GM21515 (cell line): ENCODE measurements around the gene DNAH3.
"Not testable (repeated sequence)": the region's sequence is repeated elsewhere in the genome, so short reads cannot be mapped to it uniquely, and the experiment has no call there.

ENCODE experiments used
- ATAC-seq: cut with Tn5 transposase; IDR thresholded peaks from one replicate; pipeline ENCODE4 v1.9.1; 2021; ENCODE audit not compliant: unreplicated experiment

The DNAH3 gene

DNA sequence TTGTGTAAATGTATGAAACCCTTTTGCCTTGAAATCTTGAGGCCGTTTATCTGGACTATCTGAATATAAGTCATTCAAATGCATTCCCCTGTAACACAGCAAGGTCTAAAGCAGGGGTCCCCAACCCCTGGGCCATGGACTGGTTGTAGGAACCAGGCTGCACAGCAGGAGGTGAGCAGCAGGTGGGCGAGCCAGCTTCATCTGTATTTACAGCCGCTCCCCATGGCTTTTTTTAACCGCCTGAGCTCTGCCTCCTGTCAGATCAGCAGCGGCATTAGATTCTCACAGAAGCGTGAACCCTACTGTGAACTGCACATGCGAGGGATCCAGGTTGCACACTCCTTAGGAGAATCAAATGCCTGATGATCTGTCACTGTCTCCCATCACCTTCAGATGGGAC lies 24.1 kb downstream of the DNAH3 start:
- ATAC-seq: no peak

DNA sequence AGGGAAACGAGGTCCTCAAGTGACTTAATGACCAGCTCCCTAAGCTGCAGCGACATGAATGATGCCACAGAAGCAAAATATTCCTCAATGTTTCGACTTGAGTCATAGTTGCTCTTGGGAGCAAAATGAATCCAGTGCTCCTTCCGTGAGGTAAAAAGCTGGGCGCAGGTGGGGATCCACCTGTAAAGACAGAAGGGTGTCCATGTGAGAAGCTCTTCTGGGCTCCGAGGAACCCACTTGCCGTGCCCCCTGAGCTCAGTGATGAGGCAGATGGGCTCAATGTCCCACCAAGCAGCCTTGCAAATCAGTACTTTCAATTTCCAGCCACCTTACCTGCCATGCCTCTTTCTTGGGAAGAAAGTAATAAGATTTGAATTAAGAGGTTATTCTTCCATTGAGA lies 25.5 kb downstream of the DNAH3 start:
- ATAC-seq: no peak

DNA sequence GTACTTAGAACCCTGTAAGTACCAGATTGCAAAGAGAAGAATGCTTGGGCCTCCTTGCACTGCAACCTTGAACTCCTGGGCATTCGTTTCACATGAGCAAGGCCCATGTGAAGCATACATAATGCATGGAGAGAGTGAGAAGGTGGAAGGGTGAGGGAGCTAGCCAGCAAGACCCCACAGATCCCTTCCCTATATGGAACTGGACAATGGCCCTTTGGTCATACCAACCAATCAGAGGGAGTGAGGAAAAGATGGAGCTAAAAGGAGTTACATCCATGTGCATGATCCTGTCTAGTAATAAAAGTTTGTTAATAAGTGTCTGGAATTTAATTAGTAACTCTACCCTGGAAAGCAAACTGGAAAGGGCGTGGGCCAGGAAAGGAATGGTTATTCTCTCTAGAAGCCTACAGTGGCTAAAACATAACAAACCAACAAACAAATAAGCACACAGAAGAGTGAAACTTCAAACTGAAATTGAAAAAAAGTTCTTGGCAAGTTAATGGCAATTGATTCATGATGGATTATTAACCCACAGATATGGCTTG lies 29.6 kb downstream of the DNAH3 start:
- no peak for ATAC-seq

DNA sequence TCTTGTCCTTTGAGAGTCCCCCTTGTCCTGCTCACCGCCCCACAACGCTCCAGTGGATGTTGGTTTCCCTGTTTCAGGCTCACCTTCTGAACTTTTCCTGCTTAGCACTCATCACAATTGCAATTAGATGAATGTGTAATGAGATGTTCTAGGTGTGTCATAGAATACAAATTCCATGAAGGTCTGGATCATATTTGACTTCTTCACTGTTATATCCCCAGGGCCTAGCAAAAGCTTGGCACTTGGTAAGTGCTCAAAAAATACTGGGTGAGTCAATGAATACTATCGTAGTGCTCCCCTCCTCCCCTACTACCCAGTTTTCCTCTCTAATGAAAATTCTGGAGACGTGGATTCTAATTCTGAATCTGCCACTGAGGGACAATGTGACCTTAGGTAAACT lies 33.1 kb downstream of the DNAH3 start:
- no peak for ATAC-seq

DNA sequence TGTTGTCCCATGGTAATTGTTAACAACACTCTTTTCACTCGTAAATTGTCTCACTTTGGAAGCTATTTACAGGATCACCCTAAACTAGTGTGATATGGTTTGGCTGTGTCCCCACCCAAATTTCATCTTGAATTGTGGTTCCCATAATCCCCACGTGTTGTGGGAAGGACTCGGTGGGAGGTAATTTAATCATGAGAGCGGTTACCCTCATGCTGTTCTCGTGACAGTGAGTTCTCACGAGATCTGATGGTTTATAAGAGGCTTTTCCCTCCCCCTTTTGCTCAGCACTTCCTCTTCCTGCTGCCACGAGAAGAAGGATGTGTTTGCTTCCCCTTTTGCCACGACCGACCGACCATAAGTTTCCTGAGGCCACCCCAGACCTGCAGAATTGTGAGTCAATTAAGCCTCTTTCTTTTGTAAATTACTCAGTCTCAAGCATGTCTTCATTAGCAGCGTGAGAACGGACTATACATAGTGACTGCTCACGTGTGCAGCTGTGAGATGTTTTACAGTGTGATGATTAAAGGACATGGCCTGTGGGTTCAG lies 34.4 kb downstream of the DNAH3 start:
- ATAC-seq: no peak

DNA sequence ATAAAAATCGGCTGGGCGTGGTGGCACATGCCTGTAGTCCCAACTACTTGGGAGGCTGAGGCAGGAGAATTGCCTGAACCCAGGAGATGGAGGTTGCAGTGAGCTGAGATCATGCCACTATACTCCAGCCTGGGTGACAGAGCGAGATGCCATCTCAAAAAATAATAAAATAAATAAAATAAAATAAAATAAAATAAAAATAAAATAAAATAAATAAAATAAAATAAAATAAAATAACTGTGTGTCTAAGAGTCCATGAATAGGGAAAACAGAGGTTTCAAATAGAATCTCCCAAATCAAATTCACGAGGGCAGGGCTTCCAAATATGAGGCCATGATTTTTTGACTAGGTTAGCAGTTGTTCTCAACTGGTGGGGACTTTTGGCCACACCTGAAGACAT lies 35.1 kb downstream of the DNAH3 start:
- not testable (repeated sequence) for ATAC-seq

DNA sequence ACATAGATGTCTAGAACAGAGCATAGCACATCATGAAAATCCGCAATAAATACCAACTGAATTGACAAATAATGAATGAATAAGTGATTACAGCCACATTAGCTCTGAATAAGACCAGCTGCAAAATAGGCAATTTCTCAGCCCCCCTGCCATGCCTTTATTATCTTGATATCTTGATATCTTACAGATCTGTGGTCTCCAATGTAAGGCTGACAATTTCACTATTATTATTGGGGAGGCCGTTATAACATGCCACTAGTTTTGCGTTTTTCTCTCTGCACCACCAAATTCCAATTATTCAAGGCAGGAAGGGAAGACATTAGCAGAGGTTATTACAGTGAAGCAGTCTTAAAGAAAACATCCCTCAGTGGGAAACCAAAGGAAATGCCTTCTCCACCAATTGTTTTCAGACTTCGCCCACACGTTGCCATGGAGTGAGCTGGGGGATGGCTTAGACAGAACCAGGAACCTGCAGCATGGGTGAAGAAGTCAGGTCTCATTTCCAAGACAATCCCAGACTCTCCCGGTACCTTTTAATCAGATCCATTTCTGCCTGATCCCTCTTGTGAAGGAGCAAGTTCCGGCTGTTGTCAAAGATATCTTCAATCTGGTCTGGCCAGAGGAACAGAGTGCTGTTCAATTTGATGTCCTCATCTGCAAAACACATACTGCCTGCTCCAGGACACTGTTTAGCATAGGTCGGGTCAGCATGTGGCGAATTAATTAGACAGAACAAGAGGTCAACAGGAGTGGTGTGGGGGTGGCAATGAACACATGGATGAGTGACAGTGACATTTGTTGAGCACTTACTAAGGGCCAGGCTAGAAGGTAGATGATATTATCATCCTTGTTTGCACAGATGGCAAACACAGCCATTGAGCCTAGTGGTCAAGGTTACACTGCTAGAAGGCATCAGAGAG lies 46.4 kb downstream of the DNAH3 start:
- no peak for ATAC-seq

DNA sequence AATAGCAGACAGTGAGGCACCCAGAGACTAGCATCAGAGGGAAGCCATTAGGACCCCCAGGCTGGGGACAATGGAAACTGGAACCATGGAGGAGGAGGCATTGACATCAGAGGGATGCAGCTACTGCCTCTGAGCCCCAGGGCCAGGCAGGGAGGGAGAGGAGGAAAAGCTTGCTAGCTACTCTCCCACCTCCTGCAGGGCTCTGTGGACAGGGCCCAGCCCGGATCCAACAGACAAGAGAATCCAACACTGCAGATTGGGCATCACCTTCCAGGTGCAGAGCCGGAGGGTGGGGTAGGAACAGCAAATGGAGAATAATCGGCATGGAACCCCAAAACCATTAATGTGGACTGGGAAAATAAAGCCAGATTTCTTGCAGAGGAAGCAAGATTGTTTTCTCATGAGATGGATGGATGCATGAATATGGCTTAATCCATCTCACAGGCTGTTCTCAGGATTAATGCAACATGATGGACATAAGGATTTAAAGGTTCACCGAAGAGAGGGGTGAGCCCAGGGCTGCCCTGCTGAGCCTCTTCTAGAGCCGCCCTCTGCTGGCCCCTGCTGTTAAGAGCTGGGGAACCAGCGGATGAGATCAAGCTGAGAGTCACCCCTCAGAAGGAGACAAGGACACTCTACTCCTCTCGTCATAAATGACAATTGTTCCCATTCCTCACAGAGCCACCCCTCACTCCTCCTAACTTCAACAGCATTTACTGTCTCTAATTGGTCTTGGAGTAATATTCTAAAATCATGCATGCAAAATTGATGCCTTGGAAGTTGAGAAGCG lies 48.8 kb downstream of the DNAH3 start:
- ATAC-seq: no peak

DNA sequence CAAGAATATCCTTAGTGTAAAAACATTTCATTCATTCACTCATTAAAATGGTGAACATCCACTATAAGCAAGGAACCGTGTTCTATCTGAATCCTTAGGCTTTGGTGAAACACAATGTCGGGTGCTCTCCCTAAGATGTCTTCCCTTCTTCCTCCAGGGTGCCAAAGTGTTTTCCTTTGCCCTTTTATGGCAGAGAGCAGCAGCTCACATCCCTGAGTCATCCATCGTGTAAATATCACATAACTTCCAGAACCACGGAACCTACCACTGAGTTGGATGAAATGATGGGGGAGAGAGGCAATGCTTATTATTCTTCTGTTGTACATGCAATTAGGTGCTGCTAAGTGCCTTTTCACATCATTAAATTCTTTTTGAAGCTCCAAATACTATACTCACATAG lies 50.2 kb downstream of the DNAH3 start:
- ATAC-seq: no peak

DNA sequence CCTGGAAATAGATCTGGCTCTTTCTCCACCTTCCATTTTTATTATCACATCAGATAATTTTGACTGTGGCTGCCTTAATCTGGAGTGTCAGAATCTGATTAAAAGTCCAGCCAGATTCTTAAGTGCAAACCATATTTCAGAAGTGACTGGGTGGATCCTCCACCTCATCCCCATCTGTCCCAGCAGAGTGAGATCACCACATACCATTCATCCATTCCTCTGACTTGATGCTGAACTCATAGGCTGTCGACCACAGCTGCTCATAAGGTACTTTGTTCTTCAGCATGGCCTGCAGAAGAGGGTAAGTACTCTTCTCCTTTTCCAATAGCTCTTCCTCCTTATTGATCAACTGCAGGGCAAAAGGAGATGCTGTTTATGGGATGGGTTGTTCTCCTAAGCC lies 53.5 kb downstream of the DNAH3 start:
- ATAC-seq: no peak

DNA sequence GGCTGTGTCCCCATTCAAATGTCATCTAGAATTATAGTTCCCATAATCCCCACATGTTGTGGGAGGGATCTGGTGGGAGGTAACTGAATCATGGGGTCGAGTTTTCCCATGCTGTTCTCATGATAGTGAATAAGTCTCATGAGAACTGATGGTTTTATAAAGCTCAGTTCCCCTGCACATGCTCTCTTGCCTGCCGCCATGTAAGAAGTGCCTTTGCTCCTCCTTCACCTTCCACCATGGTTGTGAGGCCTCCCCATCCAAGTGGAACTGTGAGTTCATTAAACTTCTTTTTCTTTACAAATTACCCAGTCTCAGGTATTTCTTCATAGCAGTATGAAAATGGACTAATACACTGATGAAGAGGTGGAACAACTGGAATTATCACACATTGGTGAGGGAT lies 55.9 kb downstream of the DNAH3 start:
- ATAC-seq: not testable (repeated sequence)

DNA sequence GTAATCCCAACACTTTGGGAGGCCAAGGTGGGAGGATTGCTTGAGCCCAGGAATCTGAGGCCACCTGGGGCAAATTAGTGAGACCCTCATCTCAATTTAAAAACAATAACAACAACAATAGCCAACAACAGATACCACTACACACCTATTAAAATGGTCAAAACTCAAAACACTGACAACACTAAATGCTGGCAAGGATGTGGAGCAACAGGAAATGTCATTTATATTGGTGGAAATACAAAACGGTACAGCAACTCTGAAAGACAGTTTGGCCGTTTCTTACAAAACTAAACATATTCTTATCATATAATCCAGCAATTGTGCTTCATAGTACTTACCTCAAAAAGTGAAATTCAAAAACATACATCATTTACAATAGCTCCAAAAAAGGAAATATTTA lies 57.7 kb downstream of the DNAH3 start:
- no peak for ATAC-seq

DNA sequence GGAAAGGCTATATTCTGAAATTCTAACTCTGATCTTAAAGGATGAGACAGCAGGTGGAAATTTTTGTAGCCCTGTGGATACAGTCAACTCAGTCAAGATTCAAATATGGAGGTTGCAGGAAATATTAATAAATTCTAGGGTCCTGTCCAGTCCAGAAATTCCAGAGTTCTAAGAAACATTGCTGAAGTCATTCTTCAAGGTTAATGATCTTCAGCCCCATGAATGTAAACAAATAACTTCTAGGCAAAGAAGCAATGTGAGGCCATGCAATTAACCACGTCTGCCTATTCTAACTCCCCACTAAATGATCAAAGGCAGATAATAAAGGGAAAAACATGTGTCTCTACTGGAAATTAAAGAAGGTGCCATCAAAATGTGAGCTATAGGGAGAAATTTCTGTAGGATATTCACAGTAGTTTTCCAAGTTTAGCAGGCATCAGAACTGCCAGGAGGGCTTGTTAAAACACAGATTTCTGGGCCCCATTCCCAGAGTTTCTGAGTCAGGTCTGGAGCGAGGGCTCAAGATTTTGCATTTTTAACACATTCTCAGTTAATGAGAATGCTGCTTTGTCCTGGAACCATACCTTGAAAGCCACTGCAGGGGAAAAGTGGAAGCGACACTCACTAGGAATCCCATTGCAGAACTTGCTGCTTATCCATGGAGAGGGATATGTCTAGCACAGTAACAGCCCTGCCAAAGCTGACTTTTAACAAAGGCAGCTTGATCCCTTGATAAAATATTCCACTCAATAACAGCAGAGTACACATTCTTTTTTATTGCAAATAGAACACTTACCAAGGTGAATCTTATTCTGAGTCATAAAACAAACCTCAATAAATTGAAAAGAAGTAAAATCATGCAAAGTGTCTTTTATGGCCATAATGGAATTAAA lies 61.8 kb downstream of the DNAH3 start:
- ATAC-seq: no peak

DNA sequence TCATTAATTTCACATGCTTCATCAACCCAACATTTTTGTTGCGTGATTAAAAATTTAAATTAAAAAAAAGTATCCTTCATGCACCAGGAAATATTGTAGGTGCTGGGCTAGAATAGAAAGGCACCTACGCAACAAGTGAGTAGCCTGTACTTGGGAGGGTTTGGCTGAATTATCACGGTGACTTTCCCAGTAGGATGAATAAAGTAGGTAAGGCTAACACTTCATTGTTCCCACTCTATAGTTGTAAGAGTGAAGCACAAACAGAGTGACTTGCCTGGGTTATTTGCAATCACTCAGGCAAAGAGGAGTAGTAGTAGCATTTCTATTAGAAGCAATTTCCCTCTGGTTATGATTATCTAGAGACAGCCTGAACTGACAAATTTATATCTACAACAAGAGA lies 62.5 kb downstream of the DNAH3 start:
- ATAC-seq: no peak

DNA sequence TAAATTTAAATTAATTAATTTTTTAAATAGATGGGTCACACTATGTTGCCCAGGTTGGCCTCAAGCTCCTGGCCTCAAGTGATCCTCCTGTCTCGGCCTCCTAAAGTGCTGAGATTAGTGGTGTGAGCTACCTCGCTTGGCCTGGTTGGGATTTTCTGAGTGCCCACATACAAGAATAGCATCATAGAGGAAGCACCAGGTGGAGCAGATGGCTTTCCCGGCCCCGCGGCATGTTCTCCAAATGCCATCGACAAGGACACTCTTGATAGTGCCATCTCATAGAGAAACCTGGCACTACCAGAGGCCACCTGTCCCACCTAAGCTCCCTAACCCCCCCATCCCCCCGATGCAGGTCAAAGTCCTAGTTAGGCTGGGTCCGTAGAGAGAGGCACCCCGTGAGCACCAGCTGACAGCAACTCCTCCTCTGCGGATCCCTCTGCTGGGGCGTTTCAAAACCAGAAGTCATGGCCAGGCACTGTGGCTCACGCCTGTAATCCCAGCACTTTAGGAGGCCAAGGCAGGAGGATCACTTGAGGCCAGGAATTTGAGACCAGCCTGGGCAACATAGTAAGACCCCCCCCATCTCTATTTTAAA lies 65.9 kb downstream of the DNAH3 start:
- ATAC-seq: no peak

DNA sequence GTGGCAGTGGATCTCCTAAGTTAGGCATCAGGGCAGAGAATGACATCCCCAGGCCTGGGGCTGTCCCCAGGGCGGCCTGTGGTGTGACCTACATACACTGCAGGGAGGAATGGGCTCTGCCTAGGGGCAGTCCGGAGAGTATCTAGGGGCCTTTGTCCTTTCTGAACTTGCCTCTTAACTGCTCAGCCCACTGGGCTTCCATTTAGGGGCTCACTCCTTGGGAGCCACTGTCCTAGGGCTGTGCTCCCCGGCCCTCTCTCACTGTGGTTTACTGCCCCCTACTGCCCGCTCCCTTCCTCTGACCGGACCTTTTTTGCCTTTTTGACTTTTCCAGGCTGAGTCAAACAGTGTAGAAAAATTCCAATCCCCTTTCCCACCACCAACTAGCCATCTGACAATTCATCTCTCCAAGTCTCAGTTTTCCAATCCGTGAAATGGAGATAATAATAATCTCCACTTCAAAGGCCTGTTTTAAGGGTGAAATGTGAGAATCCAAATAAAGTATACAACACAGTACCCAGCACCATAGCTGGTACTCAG lies 66.8 kb downstream of the DNAH3 start:
- ATAC-seq: no peak

DNA sequence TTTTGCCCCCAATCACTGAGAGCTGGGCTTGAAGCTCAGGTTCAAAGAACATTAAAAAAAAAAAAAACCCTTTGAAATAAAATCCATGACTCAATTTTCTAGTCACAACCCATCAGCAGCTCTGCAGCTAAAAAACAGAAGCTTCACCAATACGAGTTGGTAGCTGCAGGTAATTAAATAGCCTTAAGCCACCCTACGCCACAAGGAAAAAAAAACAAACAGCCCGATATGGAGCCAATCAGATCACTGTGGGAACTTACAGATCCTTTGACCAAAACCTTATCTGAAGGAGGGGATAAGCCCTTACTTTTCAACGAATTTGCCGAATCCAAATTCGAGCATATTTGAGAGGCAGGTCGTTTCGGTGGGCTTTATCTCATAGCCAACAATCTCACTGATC lies 69.3 kb downstream of the DNAH3 start:
- ATAC-seq: no peak

DNA sequence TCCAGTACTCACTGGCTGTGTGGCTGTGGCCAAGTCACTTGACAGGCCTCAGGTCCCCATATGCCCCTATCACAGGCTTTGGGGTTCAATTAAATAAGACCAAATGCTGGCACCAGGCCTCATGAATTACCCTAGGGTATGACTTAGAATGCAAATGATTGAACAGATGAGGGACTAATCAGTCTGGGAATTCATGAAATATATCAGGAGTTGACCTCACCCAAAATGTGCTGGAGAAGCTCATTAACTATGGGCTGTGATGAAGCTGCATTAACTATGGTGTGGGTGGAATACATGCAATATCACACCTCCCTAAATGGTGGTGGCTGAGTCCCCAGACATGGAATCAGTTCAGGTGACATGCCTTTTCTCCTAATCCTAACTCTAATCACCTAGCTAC lies 72.1 kb downstream of the DNAH3 start:
- ATAC-seq: no peak

DNA sequence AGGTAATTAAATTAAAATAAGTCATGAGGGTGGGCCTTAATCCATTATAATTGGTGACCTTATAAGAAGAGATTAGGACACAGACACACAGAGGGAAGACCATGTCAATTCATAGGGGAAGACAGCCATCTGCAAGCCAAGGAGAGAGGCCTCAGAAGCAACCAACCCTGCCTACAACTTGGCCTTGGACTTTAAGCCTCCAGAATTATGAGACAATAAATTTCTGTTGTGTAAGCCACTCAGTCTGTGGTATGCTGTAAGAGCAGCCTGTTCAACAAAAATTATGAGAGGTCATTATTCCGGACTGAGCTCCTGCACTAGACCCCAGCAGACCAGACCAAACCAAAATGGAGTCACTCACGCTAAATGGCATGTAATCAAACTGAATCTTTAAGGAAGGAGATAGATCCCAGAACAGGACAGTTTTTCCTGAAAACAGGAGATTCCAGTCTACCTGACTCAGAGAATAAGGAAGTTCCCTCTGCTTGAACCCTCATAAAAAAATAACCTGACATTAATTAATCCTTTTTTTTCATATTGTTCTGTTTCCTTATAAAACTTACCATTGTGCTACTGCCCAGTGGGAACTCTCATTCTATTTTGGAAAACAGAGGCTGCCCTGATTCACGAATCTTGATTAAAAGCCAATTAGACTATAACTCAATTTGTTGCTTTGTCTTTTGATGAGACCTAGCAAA lies 74.3 kb downstream of the DNAH3 start:
- no peak for ATAC-seq
